Lung (tissue), 12 donors: ENCODE results near the gene SYTL2. TPM values are rescaled to one million over a fixed set of nuclear protein-coding genes. Genes with fewer than 3 reads are reported as not detected.

ENCODE experiments used
- ATAC-seq: fragments of 200-7000 bp; cut with Tn5 transposase; one replicate; pipeline ENCODE4 v1.9.1; 2020; ENCODE audit warnings: moderate number of reproducible peaks; ENCODE audit not compliant: insufficient read depth, low FRiP score
- DNase-seq, 3 donors: peaks; one replicate each; pipeline ENCODE4 v3.0.0-alpha.2; 2013 to 2017
- H3K27ac ChIP-seq, 2 donors: one replicate each; pipeline ENCODE4 v1.5.1; 2013; ENCODE audit warnings: mild to moderate bottlenecking in 2 of 2, moderate library complexity in 2 of 2, control low read depth in 1 of 2, inconsistent platforms in 1 of 2, low read depth in 1 of 2, low read length in 1 of 2
- H3K27me3 ChIP-seq, 3 donors: one replicate each; pipeline ENCODE4 v1.5.1; 2013; ENCODE audit warnings: low read length in 2 of 3; ENCODE audit not compliant: control insufficient read depth in 3 of 3, insufficient read depth in 3 of 3
- H3K36me3 ChIP-seq, 4 donors: one replicate each; pipeline ENCODE4 v1.5.1; 2013; ENCODE audit warnings: low read length in 4 of 4, mild to moderate bottlenecking in 1 of 4, moderate library complexity in 1 of 4; ENCODE audit not compliant: control insufficient read depth in 4 of 4, insufficient read depth in 4 of 4
- H3K4me1 ChIP-seq, 5 donors: one replicate each; pipeline ENCODE4 v1.5.1; 2013; ENCODE audit warnings: low read length in 5 of 5, mild to moderate bottlenecking in 2 of 5, moderate library complexity in 1 of 5; ENCODE audit not compliant: control insufficient read depth in 5 of 5, insufficient read depth in 5 of 5
- H3K4me3 ChIP-seq: one replicate; pipeline ENCODE4 v1.5.1; 2013; ENCODE audit warnings: mild to moderate bottlenecking, control low read depth, moderate library complexity
- H3K9ac ChIP-seq, 2 donors: one replicate each; pipeline ENCODE4 v1.5.1; 2013; ENCODE audit warnings: low read length in 2 of 2, control low read depth in 1 of 2; ENCODE audit not compliant: insufficient read depth in 1 of 2
- H3K9me3 ChIP-seq, 4 donors: one replicate each; pipeline ENCODE4 v1.5.1; 2013; ENCODE audit warnings: low read length in 3 of 4, mild to moderate bottlenecking in 1 of 4, moderate library complexity in 1 of 4; ENCODE audit not compliant: control insufficient read depth in 4 of 4, insufficient read depth in 3 of 4
- WGBS, 2 donors: extraction: QIAGEN DNeasy Blood & Tissue Kit; methylation state at CpG; one replicate each; pipeline ENCODE4 v1.1.7; 2013; 5-methylcytosine and 5-hydroxymethylcytosine counted together
- polyA plus RNA-seq, 2 donors: library from polyadenylated mRNA; stranded (reverse); fragments of 200-250 nt; gene quantifications; one replicate each; pipeline ENCODE4 v1.2.1, GENCODE V29; 2013
- total RNA-seq, 2 donors: library from RNA; depleted of rRNA in 1 of 2; stranded (reverse); fragments of >200 nt in 1 of 2; gene quantifications; one replicate each; pipeline ENCODE4 v1.2.1, GENCODE V29; 2014 to 2021
- TF ChIP-seq, protein P1 (sequence below): IDR thresholded peaks from 2 replicates; pipeline ENCODE4 v1.5.1; 2012; ENCODE audit warnings: mild to moderate bottlenecking; ENCODE audit errors: control extremely low read depth, extremely low read depth
- donor health status: control.
- donor health status: control.
- donor health status: Bipolar disorder and iron deficiency.
- donor health status: healthy.
- donor health status: DM: yes; HTN: yes; CAD: no.

The SYTL2 gene
- total and polyA plus RNA-seq, 4 donors: 6.7 to 39.0 (median 16.5) TPM

DNA sequence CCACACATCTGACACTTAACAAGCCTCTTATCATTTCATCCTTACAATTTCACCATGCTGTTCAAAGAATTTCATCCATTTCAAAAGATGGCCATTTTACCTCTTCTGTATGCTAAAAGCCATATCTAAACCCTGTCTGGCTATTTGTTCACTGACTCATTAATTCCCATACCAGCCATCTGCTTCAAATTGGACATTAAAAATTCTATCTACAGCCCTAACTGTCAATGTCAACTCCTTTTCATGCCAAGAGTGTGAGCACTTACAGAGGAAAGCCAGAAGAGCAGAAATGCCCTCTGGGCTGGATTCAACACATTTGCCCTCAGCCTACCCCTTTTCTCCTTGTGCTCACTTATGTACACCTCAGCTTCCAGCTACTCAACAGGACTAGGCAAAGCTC, 59.2 kb downstream of the SYTL2 start:
- peaks cover 4 to 16% (median 7%) of the 10 kb centered on the region in 5 donors for H3K4me1 ChIP-seq
- no peak overlapping the region for H3K27ac ChIP-seq
- ATAC-seq (no peak), DNase-seq (no peak)
- no peaks in the 10 kb centered on the region for H3K27me3 ChIP-seq
- TF ChIP-seq, protein P1, sequence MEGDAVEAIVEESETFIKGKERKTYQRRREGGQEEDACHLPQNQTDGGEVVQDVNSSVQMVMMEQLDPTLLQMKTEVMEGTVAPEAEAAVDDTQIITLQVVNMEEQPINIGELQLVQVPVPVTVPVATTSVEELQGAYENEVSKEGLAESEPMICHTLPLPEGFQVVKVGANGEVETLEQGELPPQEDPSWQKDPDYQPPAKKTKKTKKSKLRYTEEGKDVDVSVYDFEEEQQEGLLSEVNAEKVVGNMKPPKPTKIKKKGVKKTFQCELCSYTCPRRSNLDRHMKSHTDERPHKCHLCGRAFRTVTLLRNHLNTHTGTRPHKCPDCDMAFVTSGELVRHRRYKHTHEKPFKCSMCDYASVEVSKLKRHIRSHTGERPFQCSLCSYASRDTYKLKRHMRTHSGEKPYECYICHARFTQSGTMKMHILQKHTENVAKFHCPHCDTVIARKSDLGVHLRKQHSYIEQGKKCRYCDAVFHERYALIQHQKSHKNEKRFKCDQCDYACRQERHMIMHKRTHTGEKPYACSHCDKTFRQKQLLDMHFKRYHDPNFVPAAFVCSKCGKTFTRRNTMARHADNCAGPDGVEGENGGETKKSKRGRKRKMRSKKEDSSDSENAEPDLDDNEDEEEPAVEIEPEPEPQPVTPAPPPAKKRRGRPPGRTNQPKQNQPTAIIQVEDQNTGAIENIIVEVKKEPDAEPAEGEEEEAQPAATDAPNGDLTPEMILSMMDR: no peak
- H3K9ac ChIP-seq: no peak overlapping the region
- H3K9me3 ChIP-seq: peaks cover 0 to 3% (median 0%) of the 10 kb centered on the region in 4 donors
- H3K36me3 ChIP-seq: no peaks in the 10 kb centered on the region
- H3K4me3 ChIP-seq: no peak overlapping the region

DNA sequence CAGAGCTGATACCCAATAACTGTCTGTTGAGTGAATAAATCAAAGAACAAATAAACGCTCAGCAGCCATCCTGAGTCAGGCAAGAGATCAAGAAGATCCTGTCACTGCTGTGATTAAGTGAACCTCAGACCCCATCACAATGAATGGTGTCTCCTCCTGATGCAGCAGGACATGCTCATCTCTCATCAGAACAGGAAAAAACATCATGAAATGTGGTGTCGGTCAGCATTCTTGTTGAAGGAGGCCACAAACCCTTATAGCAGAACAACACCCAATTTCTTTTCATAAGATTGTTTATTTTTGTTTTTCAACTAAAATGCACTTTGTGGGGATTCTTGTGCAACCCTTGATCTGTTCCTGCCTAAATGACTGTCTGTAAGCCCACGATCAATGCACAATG, 60.3 kb downstream of the SYTL2 start:
- peak overlapping the region in 1 of 2 donors; percentile 23 for H3K27ac ChIP-seq
- no peak overlapping the region for H3K9ac ChIP-seq
- 49 to 69% methylated on average over 3 of the region's 3 CpGs for WGBS, 2 donors
- peaks cover 0 to 3% (median 0%) of the 10 kb centered on the region in 4 donors for H3K9me3 ChIP-seq
- no peaks in the 10 kb centered on the region for H3K36me3 ChIP-seq
- H3K4me3 ChIP-seq: no peak overlapping the region
- DNase-seq (no peak), ATAC-seq (no peak)
- H3K4me1 ChIP-seq: peaks cover 4 to 16% (median 7%) of the 10 kb centered on the region in 5 donors
- H3K27me3 ChIP-seq: no peaks in the 10 kb centered on the region
- TF ChIP-seq, protein P1: no peak

DNA sequence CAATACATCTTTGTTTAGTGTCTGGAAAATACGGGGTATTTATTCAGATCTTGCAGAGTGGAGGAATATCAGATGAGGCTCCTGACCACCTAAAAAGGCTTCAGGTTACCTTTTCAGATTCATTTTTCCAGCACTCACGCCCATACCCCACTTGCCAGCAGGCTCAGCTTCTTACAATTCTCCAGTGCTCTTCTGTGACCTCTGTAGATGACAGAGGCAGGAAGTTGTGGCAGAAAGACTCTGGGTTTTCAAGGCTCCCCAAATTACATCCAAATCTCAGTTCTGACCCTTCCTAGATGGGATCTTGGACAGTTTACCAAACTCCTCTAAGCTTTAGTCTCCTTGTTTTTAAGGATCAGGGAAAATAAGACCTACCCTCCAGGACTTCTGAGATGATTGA, 61.1 kb downstream of the SYTL2 start:
- no peaks in the 10 kb centered on the region for H3K27me3 ChIP-seq
- no peaks in the 10 kb centered on the region for H3K36me3 ChIP-seq
- 69 to 76% methylated on average over 2 of the region's 2 CpGs for WGBS, 2 donors
- no peak overlapping the region for H3K9ac ChIP-seq
- DNase-seq: no peak
- peaks cover 4 to 16% (median 7%) of the 10 kb centered on the region in 5 donors for H3K4me1 ChIP-seq
- H3K4me3 ChIP-seq: no peak overlapping the region
- no peaks in the 10 kb centered on the region for H3K9me3 ChIP-seq
- H3K27ac ChIP-seq: no peak overlapping the region
- no peak for ATAC-seq
- TF ChIP-seq, protein P1: no peak

DNA sequence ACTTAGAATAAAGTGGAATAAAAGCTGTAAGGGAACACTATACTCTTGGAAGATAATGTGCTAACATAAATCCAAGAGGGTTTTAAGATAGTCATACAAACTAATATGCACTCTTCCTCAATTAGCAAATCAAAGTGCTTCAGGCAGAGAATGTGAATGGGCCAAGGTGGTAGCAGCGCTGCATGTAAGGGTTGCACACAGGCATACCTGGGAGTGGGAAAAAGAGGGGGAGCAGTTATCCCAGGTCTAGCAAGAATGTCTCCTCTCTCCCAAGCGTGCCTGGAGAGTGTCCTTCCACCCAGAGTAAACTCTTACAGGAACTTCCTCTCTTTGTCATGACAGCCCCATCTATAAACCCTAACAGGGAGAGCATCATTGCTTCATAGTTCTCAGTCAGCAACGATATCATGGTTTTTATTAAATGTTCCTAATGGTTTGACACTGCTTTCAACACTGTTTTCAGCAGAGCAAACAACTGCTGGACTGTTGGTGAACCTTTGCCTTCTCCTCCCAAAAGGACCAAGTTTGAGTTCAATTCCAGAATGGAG, 61.6 kb downstream of the SYTL2 start:
- H3K4me1 ChIP-seq: peaks cover 4 to 16% (median 7%) of the 10 kb centered on the region in 5 donors
- TF ChIP-seq, protein P1: no peak
- H3K27ac ChIP-seq: no peak overlapping the region
- H3K9me3 ChIP-seq: no peaks in the 10 kb centered on the region
- ATAC-seq: no peak
- no peak overlapping the region for H3K9ac ChIP-seq
- no peaks in the 10 kb centered on the region for H3K27me3 ChIP-seq
- H3K4me3 ChIP-seq: no peak overlapping the region
- WGBS, 2 donors: 50 to 61% methylated on average over 3 of the region's 3 CpGs
- no peaks in the 10 kb centered on the region for H3K36me3 ChIP-seq
- no peak for DNase-seq
